H1 (cell line): ENCODE measurements around the gene PPM1L. TPM values are rescaled to one million over a fixed set of nuclear protein-coding genes. Genes with fewer than 3 reads are reported as not detected.

Experiments
- CTCF ChIA-PET: fragments of 300-600 bp; sonication (Branson Sonifier 250); formaldehyde crosslinking; loops from one replicate; lab custom pipeline; 2021; ENCODE audit not compliant: partially characterized antibody; lab: Charles Lee
- POLR2A ChIA-PET: fragments of 300-600 bp; sonication (Branson Sonifier 250); formaldehyde crosslinking; loops from one replicate; lab custom pipeline; 2021; ENCODE audit warnings: inconsistent platforms; ENCODE audit not compliant: partially characterized antibody; lab: Charles Lee
- DNase-seq, 2 experiments: peaks; one replicate each; pipeline versions ENCODE4 v3.0.0 to v3.0.0-alpha.2; 2010 to 2022; ENCODE audit warnings: low spot score in 2 of 2, low read depth in 1 of 2, mixed read lengths in 1 of 2
- FAIRE-seq: peaks from 2 replicates; lab custom pipeline; 2011; peaks lifted over from hg19 to GRCh38; lab: Jason Lieb, UNC
- H2AFZ ChIP-seq: 2 replicates; pipeline ENCODE4 v1.8.1; 2012; ENCODE audit warnings: low read length, inconsistent platforms
- H2AK5ac ChIP-seq: 2 replicates; pipeline ENCODE4 v1.6.1; 2013; ENCODE audit warnings: low read depth, low read length
- H2BK120ac ChIP-seq: replicated peaks from 2 replicates; pipeline ENCODE3; 2013; ENCODE audit warnings: low read depth, low read length, inconsistent platforms
- H2BK12ac ChIP-seq: 2 replicates; pipeline ENCODE4 v1.6.1; 2013; ENCODE audit warnings: low read depth, low read length
- H2BK15ac ChIP-seq: 2 replicates; pipeline ENCODE4 v1.6.1; 2013; ENCODE audit warnings: low read length
- H2BK20ac ChIP-seq: 2 replicates; pipeline ENCODE4 v1.6.1; 2013; ENCODE audit warnings: low read length
- H2BK5ac ChIP-seq: 2 replicates; pipeline ENCODE4 v1.6.1; 2013; ENCODE audit warnings: low read depth, low read length
- H3K14ac ChIP-seq: 2 replicates; pipeline ENCODE4 v1.6.1; 2013; ENCODE audit warnings: inconsistent platforms; ENCODE audit not compliant: insufficient read length
- H3K18ac ChIP-seq: 2 replicates; pipeline ENCODE4 v1.6.1; 2013; ENCODE audit warnings: low read length; ENCODE audit errors: extremely low read depth
- H3K23ac ChIP-seq: 2 replicates; pipeline ENCODE4 v1.6.1; 2013; ENCODE audit warnings: inconsistent platforms; ENCODE audit not compliant: insufficient read length
- H3K23me2 ChIP-seq: 2 replicates; pipeline ENCODE4 v1.6.1; 2013; ENCODE audit warnings: low read depth, low read length
- H3K27ac ChIP-seq: 2 replicates; pipeline ENCODE4 v1.6.1; 2011; ENCODE audit warnings: low read depth, low read length, inconsistent platforms
- H3K27me3 ChIP-seq, 4 experiments: replicated peaks in 1 of 4; 1 replicate in 1 of 4; 2 replicates in 3 of 4; pipeline versions ENCODE4 v1.6.1 to v1.8.1; 2011 to 2013; ENCODE audit warnings: low read length in 3 of 4, mild to moderate bottlenecking in 3 of 4, inconsistent platforms in 2 of 4, mixed read lengths in 2 of 4, moderate library complexity in 1 of 4; ENCODE audit not compliant: control insufficient read depth in 3 of 4, insufficient read depth in 3 of 4; ENCODE audit errors: extremely low read depth in 1 of 4
- H3K36me3 ChIP-seq, 4 experiments: 2 replicates each; pipeline versions ENCODE4 v1.6.1 to v1.8.1; 2011 to 2013; ENCODE audit warnings: mild to moderate bottlenecking in 4 of 4, low read length in 3 of 4, moderate library complexity in 2 of 4, control low read depth in 1 of 4, inconsistent platforms in 1 of 4; ENCODE audit not compliant: insufficient read depth in 4 of 4, control insufficient read depth in 2 of 4
- H3K4ac ChIP-seq: replicated peaks from 2 replicates; pipeline ENCODE3; 2013; ENCODE audit warnings: low read length, low read depth, mixed read lengths, inconsistent platforms; ENCODE audit not compliant: insufficient read length
- H3K4me1 ChIP-seq, 4 experiments: replicated peaks in 1 of 4; 1 replicate in 1 of 4; 2 replicates in 3 of 4; pipeline versions ENCODE4 v1.6.1 to v1.8.1; 2011 to 2013; ENCODE audit warnings: low read length in 3 of 4, inconsistent platforms in 2 of 4, mixed read lengths in 1 of 4; ENCODE audit not compliant: insufficient read depth in 4 of 4, control insufficient read depth in 3 of 4
- H3K4me2 ChIP-seq, 2 experiments: 2 replicates each; pipeline versions ENCODE4 v1.6.1 to v1.8.1; 2011 to 2013; ENCODE audit warnings: low read depth in 2 of 2, low read length in 2 of 2, control low read depth in 1 of 2, inconsistent platforms in 1 of 2, mild to moderate bottlenecking in 1 of 2; ENCODE audit not compliant: insufficient read depth in 1 of 2
- H3K4me3 ChIP-seq, 4 experiments: fragments of 200-600, 300-600 bp in 1 of 4; sonication (generic), shearing (Covaris generic), sonication (Bioruptor Twin) in 1 of 4; 2 replicates each; pipeline versions ENCODE4 v1.5.1 to v1.8.1; 2011 to 2016; ENCODE audit warnings: low read length in 4 of 4, low read depth in 3 of 4, control low read depth in 2 of 4, inconsistent platforms in 2 of 4, mild to moderate bottlenecking in 2 of 4, mixed read lengths in 1 of 4, moderate library complexity in 1 of 4; ENCODE audit not compliant: insufficient read depth in 2 of 4; ENCODE audit errors: extremely low read depth in 1 of 4
- H3K56ac ChIP-seq: replicated peaks from 2 replicates; pipeline ENCODE3; 2013; ENCODE audit warnings: low read depth, mild to moderate bottlenecking, mixed read lengths, low read length, inconsistent platforms; ENCODE audit not compliant: insufficient read length
- H3K79me1 ChIP-seq: 2 replicates; pipeline ENCODE4 v1.6.1; 2013; ENCODE audit warnings: low read depth, low read length, control low read depth
- H3K79me2 ChIP-seq, 2 experiments: 2 replicates each; pipeline versions ENCODE4 v1.6.1 to v1.8.1; 2012 to 2013; ENCODE audit warnings: low read length in 2 of 2, mild to moderate bottlenecking in 2 of 2, inconsistent platforms in 1 of 2; ENCODE audit not compliant: insufficient read depth in 2 of 2, control insufficient read depth in 1 of 2
- H3K9ac ChIP-seq, 4 experiments: replicated peaks in 1 of 4; 1 replicate in 1 of 4; 2 replicates in 3 of 4; pipeline versions ENCODE4 v1.6.1 to v1.8.1; 2011 to 2013; ENCODE audit warnings: low read depth in 3 of 4, low read length in 3 of 4, control low read depth in 2 of 4, mild to moderate bottlenecking in 2 of 4, moderate library complexity in 2 of 4, inconsistent platforms in 1 of 4; ENCODE audit errors: extremely low read depth in 1 of 4
- H3K9me3 ChIP-seq, 2 experiments: 2 replicates each; pipeline versions ENCODE4 v1.6.1 to v1.8.1; 2012 to 2013; ENCODE audit warnings: mild to moderate bottlenecking in 2 of 2, moderate library complexity in 2 of 2, control low read depth in 1 of 2, inconsistent platforms in 1 of 2, low read depth in 1 of 2, low read length in 1 of 2, mixed read lengths in 1 of 2; ENCODE audit not compliant: insufficient read depth in 2 of 2
- H4K20me1 ChIP-seq, 2 experiments: replicated peaks in 1 of 2; 2 replicates each; pipeline versions ENCODE3 to v1.8.1; 2011 to 2013; ENCODE audit warnings: inconsistent platforms in 2 of 2, low read length in 2 of 2, mild to moderate bottlenecking in 1 of 2; ENCODE audit not compliant: insufficient read depth in 2 of 2, control insufficient read depth in 1 of 2
- H4K5ac ChIP-seq: 2 replicates; pipeline ENCODE4 v1.6.1; 2013; ENCODE audit warnings: low read length, low read depth, mixed read lengths, inconsistent platforms; ENCODE audit not compliant: insufficient read length
- H4K8ac ChIP-seq: 2 replicates; pipeline ENCODE4 v1.8.0; 2013; ENCODE audit warnings: mild to moderate bottlenecking, moderate library complexity, low read length, inconsistent platforms; ENCODE audit not compliant: insufficient read depth; ENCODE audit errors: extremely low read depth
- H4K91ac ChIP-seq: replicated peaks from 2 replicates; pipeline ENCODE3; 2013; ENCODE audit warnings: low read length, mixed read lengths, inconsistent platforms; ENCODE audit not compliant: insufficient read length
- BRCA1 ChIP-seq: IDR thresholded peaks from 2 replicates; pipeline ENCODE4 v1.6.1; 2012; ENCODE audit warnings: low read depth, low read length, improper control_type of control experiment
- CREB1 ChIP-seq: IDR thresholded peaks from 2 replicates; pipeline ENCODE4 v1.6.1; 2012; ENCODE audit warnings: inconsistent platforms
- HDAC2 ChIP-seq, 2 experiments: fragments of 300-600 bp in 1 of 2; sonication (generic) in 1 of 2; IDR thresholded peaks; 2 replicates each; pipeline ENCODE4 v1.6.1; 2011 to 2012; ENCODE audit warnings: low read depth in 2 of 2, low read length in 2 of 2, mild to moderate bottlenecking in 2 of 2, moderate library complexity in 2 of 2, borderline replicate concordance in 1 of 2, inconsistent platforms in 1 of 2
- HDAC6 ChIP-seq: IDR thresholded peaks from one replicate; pipeline ENCODE4 v1.7.1; 2012; ENCODE audit warnings: low read depth, mild to moderate bottlenecking, inconsistent platforms, low read length, moderate library complexity
- NRF1 ChIP-seq: IDR thresholded peaks from 2 replicates; pipeline ENCODE4 v1.6.1; 2011; ENCODE audit warnings: mild to moderate bottlenecking, low read depth, low read length, improper control_type of control experiment
- SP4 ChIP-seq: IDR thresholded peaks from 2 replicates; pipeline ENCODE4 v1.6.1; 2012; ENCODE audit warnings: low read length, inconsistent platforms
- TBP ChIP-seq: IDR thresholded peaks from 2 replicates; pipeline ENCODE4 v1.6.1; 2011; ENCODE audit warnings: low read depth, low read length, improper control_type of control experiment
- ZNF274 ChIP-seq: IDR thresholded peaks from 2 replicates; pipeline ENCODE4 v1.7.0; 2012; ENCODE audit warnings: low read length, borderline replicate concordance; ENCODE audit errors: extremely low read depth
- WGBS, 2 experiments: shearing (Covaris generic) in 1 of 2; methylation state at CpG; one replicate each; pipeline versions ENCODE4 v1.1.6 to v1.1.7; 2013 to 2015; ENCODE audit warnings: low lambda C conversion rate in 2 of 2, mixed read lengths in 2 of 2, inconsistent platforms in 1 of 2, low coverage in 1 of 2, missing lambda C conversion rate in 1 of 2; ENCODE audit not compliant: insufficient replicate concordance in 2 of 2, insufficient coverage in 1 of 2, insufficient read length in 1 of 2; ENCODE audit errors: extremely low coverage in 1 of 2, missing lambda C conversion rate in 1 of 2; 5-methylcytosine and 5-hydroxymethylcytosine counted together
- polyA plus RNA-seq, 7 experiments: library from polyadenylated mRNA; depleted of rRNA in 3 of 7; stranded (reverse) in 5 of 7; unstranded in 2 of 7; fragments of >200 nt in 5 of 7; fragments of 200-250 nt in 2 of 7; gene quantifications; 1 replicate in 5 of 7; 2 replicates in 1 of 7; 4 replicates in 1 of 7; pipeline versions ENCODE4 v1.2.1 to v1.2.3, GENCODE V29; 2011 to 2013; ENCODE audit warnings: missing spikeins in 2 of 7, mixed read lengths in 2 of 7
- total RNA-seq: library from RNA; stranded (reverse); fragmentation: NEBNext Ultra II Directional; extraction: Animal tissue kit (Norgen Biotek cat#: 25700); gene quantifications from 2 replicates; pipeline ENCODE4 v1.2.1, GENCODE V29; 2021

Gene PPM1L
- total and polyA plus RNA-seq, 2 of the 8 experiments (the other 6 are each of a cell fraction or from before 2014, with no cell fraction given): 2.8 to 18.1 TPM

- POLR2A ChIA-PET: interaction anchor here (0.8 kb wide), 1 partner anchor 25 kb away, joined by 3 read pairs; no protein-coding TSS in a partner anchor
Observed at GRCh38 chr3:161082063-161082462, 326.0 kb downstream of the PPM1L start.

More at GRCh38 chr3:161082063-161082462, 326.0 kb downstream of the PPM1L start:
- Histone ChIP-seq H3K79me2 (no peaks in the 10 kb centered on the region), H2BK12ac (no peak overlapping the region), H3K4me1 (no peaks in the 10 kb centered on the region), H2AK5ac (no peak overlapping the region), H4K5ac (no peak overlapping the region), H2BK20ac (no peak overlapping the region), H3K79me1 (no peaks in the 10 kb centered on the region), H2AFZ (no peak overlapping the region), H3K27ac (no peak overlapping the region), H3K23me2 (no peaks in the 10 kb centered on the region), H3K18ac (no peak overlapping the region), H3K36me3 (peaks cover 0 to 4% (median 0%) of the 10 kb centered on the region in 4 experiments; a peak in 1 of 8 replicates), H4K8ac (no peak overlapping the region), H2BK120ac (no peak overlapping the region), H3K9me3 (no peaks in the 10 kb centered on the region), H3K27me3 (no peaks in the 10 kb centered on the region), H3K56ac (no peak overlapping the region), H3K4me2 (no peak overlapping the region), H3K14ac (no peak overlapping the region), H3K23ac (no peak overlapping the region), H4K91ac (no peak overlapping the region), H4K20me1 (no peaks in the 10 kb centered on the region), H3K4ac (no peak overlapping the region), H2BK5ac (no peak overlapping the region), H3K4me3 (no peak overlapping the region), H2BK15ac (no peak overlapping the region), H3K9ac (no peak overlapping the region)
- TF ChIP-seq BRCA1 (no peak), HDAC2 (IDR thresholded peaks at IDR 0.05; ENCODE audit: borderline replicate concordance in 1 of 2, low read depth in 2 of 2, low read length in 2 of 2) (no peak), CREB1 (no peak), SP4 (no peak), TBP (no peak), HDAC6 (no peak), NRF1 (no peak), ZNF274 (no peak)
- peak; percentile 24 for FAIRE-seq
- no peak for DNase-seq
- WGBS, 2 experiments: 90% methylated on average over 2 of the region's 2 CpGs; no CpG with 5 or more reads in 1 of the 2 experiments
- CTCF ChIA-PET: interaction anchor here (0.7 to 1.5 kb wide), 3 partner anchors 10 to 20 kb away, joined by 3 read pairs; no protein-coding TSS in a partner anchor
